M059J (cell line): ENCODE results near the gene RAB29. TPM values are rescaled to one million over a fixed set of nuclear protein-coding genes. Genes with fewer than 3 reads are reported as not detected.

Experiments
- DNase-seq: peaks from one replicate; pipeline ENCODE4 v3.0.0-alpha.2; 2012; ENCODE audit warnings: low read depth
- total RNA-seq: library from RNA; depleted of rRNA; stranded (reverse); fragments of >200 nt; shearing (Covaris generic); gene quantifications from 2 replicates; pipeline ENCODE4 v1.2.3, GENCODE V29; 2014

RAB29 gene
- total RNA-seq, 1 experiment from 2014 or later: 33.8 TPM

DNA sequence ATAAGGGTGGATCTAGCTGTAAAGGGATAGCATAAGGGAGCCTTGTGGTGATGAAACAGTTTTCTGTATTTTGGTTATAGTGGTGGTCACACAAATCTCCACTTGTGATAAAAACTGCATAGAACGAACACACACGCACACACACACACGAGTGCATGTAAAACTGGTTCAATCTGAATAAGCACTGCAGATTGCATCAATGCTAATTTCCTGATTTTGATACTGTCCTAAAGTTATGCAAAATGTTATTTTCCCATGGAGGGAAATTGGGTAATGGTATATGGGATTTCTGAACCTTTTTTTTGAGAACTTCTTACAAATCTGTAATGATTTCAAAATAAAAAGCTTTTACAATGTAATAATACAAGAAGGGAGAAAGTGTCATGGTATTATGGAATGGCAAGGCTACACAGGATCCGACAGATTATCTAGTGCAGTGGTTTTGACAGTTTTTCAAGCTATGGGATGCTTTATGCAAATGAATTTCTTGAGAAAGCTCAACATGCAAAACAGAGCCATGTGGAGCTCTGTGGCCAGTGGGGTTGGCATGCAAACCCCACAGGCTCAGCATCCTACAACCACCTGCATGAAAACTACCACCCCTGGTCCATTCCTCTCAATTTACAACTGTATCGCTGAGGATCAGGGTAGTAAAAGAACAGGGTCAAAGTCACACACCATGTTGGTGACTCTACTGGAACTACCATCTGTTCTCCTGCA is 18.9 kb upstream of the RAB29 start:
- DNase-seq: no peak

DNA sequence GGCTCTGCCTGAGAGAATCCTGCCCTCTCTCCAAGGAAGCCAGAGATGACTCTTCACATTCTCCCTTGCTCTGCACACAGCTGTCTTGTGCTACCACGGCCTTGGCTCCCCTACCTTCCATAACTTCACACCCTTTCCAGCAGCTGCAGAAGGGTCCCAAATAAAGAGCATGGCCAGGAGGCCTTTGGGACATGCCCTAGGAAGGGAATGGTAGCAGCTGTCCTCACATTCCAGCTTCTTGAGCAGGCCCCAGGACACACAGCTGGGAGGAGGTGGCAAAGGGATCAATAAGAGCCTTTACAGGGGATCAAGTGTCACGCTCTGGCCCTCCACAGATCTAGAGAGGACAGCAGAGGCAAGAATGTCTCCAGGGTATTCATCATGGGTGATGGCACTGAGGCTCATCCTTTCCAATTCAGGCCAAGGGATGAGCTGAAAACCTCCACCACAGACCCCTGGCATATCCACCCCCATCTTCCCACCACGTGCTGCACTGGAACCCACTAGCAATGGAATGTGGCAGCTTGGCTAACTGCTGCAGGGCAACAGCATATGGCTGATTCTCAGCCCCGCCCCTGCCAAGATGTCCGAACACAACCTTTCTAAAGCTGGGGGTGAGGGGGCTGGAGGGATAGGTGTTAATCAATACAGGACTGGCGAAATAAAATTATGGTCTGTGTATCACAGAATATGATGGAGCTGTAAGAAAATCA is 17.8 kb upstream of the RAB29 start:
- DNase-seq: no peak

DNA sequence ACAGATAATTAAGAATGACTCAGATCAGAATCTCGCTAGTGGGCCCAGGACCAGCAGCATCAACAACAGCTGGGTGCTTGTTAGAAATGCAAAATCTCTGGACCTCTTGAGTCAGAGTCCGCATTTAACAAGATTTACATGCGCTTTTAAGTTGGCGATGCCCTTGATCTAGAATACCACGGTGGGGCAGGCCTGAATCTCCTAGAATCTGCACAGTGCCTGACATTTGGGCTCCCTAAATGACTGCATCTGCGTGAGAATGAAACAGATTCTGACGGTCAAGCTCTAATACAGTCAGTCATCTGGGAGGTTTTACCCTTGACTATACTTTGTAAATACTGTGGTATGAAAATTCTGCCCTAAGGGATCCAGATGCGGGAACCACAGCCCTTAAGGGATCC is 17.2 kb upstream of the RAB29 start:
- DNase-seq: no peak

- peak; percentile 67 for DNase-seq
These were observed 16.4 kb upstream of the RAB29 start for GRCh38 chr1:205791568-205792180.

GRCh38 chr1:205787287-205787916 is 12.1 kb upstream of the RAB29 start:
- DNase-seq: no peak

DNA sequence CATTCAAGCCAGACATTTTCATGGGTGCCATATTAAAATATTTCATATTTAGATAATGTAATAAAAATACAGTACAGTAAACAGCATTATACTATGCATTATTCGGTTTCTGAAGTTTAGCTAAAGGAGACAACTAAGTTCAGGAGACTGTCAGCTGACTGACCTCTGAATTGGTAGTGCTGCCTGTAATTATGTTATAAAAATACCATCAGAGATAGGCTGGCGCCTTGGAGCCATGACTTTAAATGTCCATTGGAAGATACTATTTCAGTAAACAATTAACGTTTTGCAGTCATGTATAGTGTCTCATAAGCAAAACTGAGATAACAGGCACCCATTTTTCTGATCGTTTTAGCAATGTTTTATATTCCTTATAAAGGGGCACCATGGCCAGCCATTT is 11.3 kb upstream of the RAB29 start:
- DNase-seq: no peak

GRCh38 chr1:205785446-205785845 is 10.2 kb upstream of the RAB29 start:
- no peak for DNase-seq

- peak; percentile 86 for DNase-seq
These were observed 8.6 kb upstream of the RAB29 start for GRCh38 chr1:205783904-205784303.

DNA sequence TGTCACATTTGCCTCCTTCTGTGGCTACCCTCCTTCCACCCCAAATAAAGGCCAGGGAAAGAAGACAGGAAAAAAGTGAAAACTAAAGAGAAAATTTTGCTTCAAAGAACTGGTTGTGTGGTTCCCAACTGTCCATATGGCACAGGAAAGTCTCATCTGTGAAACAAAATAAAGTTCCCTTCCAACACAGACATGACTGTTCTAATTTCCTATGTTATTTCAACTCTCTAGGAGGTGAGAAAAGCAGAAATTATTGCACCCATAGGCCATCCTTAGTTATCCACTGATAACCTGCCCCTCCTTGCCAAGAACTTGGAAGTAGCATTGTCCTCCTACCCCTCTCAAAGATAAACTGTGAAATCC is 8.1 kb upstream of the RAB29 start:
- DNase-seq: no peak

DNA sequence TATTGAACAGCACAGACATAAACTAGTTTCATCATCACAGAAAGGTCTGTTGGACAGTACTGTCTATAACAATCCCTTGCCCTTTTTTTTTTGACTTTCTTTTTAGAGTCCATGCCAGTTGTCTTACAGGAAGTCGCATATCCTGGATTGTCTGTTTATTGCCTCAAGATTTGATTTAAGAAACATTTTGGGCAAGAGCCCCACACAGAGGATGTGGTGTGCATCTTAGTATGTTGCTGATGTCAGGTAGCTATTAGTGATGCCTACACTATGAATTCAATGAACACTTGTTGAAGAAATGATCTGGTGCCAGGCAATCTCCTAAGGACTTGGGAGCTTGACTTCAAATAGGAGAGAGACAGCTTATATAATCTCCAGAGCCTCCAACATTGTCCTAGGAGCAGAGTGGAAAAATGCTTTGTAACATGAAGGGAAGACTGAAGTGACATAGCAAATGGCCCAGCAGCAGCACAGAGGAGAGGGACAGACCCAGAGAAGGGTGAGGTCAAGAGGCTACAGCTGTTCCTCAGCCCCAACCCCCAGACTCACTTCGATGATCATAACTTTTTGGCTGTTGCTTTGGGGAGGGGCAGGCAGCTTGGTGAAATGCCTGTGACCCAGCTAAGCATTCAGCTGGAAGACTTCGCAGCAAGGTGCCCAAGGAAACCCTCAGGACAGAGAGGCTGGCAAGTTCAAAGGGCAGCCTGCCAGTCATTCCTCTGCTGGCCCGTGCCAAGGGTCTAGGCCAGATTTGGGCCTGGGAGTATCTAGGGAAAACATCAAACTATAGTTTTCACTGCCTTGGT is 7.5 kb upstream of the RAB29 start:
- no peak for DNase-seq

DNA sequence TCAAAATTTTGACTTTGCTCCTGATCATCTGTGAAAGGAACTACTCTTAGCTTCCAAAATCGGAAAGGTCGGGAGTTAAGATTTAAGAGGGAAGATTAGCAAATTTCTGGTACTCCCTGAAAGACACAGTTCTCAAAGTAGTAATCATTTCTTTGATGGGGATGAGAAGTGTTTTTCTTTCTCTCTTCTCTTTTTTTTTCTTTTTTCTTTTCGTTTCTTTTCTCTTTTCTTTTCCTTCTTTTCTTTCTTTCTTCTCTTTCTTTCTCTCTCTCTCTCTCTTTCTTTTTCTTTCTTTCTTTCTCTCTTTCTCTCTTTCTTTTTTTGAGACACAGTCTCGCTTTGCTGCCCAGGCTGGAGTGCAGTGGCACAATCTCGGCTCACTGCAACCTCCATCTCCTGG is 5.1 kb upstream of the RAB29 start:
- DNase-seq: no peak

GRCh38 chr1:205777994-205778393 is 2.7 kb upstream of the RAB29 start:
- DNase-seq: no peak

GRCh38 chr1:205775717-205776056 is 405 bp upstream of the RAB29 start:
- peak; percentile 73 for DNase-seq

- DNase-seq: no peak
These were observed 876 bp downstream of the RAB29 start for GRCh38 chr1:205774198-205775014.

GRCh38 chr1:205772607-205773032 is 2.7 kb downstream of the RAB29 start:
- no peak for DNase-seq

DNA sequence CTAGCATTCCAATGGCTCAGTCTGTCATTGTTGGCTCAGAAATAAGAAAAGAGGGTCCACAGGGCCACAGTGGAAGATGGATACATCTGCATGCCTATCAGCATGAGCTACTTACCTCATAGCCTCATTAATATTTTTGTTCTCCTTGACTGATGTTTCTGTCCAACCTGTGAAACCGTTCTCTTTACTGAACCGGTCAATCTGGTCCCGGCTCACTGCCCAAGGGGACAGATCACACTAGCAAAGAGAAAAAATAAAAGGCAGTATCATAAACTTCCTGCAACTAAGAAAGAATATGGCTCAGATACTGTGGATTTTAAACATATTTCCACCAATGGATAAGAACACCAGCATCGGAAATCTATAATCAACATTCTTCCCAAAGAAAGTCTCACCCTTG is 4.7 kb downstream of the RAB29 start:
- no peak for DNase-seq

DNA sequence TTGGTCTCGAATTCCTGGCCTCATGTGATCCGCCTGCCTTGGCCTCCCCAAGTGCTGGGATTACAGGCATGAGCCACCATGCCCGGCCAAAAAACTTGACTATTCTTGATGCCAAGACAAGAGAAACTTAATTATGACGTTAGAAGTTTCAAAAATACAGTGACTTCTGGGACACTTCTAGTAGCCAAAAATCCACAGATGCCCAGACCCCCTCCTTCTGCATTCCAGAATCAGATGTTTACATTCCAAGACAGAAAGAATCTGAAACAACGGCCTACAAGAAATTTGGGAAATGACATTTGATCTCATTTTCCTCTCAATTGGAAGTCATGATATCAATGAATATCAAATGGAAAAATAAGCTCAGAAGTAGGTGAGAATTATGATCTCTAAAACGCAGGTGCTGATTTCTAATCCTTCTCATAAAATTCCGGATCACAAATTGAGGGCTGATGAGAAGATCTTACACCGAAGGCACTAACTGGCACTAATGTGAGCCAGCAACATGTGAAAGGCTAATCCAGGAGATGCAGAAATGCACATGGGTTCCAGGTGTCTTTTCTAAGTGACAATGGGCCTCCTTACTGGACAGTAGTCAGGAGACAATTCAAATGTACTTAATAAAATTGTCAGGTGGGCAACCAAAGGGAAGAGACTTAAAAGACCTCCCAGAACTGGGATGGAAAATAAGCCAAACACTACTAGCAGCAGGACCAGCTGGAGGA is 5.5 kb downstream of the RAB29 start:
- DNase-seq: no peak

- DNase-seq: no peak
These were observed 8.0 kb downstream of the RAB29 start for GRCh38 chr1:205767248-205767647.

DNA sequence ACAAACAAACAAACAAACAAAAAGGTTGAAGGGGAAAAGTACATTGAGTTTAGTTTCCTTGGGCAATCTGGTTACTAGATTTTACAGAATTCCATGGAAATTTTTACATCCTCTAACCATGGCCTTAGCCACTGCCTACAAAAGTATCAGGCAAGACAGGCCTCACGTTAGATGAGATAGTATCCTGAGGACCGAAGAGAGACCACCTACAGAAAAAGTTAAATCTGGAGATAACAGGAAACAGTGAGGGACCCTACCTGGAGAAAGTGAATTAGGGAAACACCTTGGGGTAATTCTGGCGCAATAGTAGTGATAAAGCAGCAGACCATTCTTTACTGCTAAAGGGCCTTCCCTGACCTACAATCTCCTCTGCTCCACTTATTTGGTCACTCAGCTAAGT is 8.7 kb downstream of the RAB29 start:
- no peak for DNase-seq

- peak; percentile 58 for DNase-seq
These were observed 9.2 kb downstream of the RAB29 start for GRCh38 chr1:205766038-205766437.
